ENCODE data around the gene CABLES2.

Gene CABLES2

DNA sequence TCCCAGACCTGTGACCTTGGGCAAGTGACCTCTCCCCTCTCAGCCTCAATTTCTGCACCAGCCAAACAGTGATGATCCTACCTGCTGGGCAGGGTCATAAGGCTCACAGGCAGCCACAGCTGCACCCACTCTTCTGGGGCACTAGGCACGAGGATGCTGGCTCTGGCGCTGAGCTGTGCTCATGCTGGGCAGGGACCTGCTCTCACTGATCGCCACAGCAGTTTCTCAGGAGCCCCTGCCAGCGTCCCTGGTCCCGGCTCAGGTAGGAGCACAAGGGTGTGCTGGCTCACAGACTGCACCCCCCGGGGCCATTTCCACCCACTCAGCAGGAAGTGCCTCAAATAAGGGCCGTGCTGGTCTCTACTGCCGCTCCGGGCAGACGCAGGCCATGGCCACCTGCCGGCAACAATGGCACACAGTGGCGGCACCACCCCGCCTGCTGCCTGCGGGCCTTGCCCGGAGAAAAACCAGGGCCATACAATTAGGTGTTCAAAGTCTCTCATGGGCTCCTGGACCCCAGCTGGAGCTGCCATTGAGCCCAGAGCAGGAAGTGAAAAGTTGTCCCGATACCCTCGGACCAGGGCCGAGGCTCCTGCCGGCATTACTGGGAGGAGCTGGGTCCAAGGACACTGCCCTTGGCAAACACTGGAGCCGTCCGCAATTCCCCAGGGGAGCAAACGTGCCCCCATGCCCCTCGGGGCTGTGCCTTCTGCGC is 4.6 kb upstream of the CABLES2 start:
- H3K4me3 ChIP-seq (ENCODE audit: low read depth, low read length) = no peak overlapping the region
- no peak for TF ChIP-seq CTCF (IDR thresholded peaks at IDR 0.05; ENCODE audit: low read depth, low read length, missing control alignments)
- no peak for DNase-seq (ENCODE audit: low read depth)

DNA sequence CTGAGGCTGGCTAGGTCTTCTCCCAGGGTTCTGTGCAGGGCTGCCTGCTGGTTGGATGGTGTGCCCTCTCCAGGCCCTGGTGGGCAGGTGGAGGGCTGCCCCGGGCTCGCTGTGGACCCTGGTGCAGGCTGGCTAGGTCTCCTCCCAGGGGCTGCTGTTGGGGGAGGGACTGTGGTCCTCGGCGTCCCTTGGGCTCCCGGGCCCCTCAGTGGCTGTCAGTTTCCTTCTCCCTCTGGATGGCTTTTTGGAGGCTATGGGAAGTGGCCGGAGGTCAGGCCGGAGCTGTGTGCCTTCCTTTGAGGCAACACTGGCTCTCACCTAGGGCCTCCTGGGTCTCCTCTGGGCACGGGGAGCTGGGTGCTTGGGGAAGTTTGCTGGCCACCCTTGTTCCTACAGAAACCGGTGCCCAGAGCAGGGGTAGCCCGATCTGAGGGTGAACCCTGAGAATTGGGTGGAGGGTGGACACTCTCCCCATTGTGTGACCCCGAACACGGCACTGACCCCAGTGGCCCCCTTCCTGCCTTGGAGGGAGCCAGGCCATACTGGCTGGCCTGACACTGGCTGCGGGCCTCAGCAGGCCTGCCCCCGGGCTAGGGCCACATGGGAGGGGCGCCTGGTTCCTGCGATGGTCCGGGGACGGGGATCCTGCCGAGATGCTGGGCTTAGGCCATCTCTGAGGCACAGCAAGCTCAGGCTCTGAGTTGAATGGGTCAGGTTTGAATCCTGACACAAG is 3.8 kb upstream of the CABLES2 start:
- TF ChIP-seq CTCF (IDR thresholded peaks at IDR 0.05; ENCODE audit: low read depth, low read length, missing control alignments) = no peak
- DNase-seq (ENCODE audit: low read depth) = no peak
- no peak overlapping the region for H3K4me3 ChIP-seq (ENCODE audit: low read depth, low read length)

DNA sequence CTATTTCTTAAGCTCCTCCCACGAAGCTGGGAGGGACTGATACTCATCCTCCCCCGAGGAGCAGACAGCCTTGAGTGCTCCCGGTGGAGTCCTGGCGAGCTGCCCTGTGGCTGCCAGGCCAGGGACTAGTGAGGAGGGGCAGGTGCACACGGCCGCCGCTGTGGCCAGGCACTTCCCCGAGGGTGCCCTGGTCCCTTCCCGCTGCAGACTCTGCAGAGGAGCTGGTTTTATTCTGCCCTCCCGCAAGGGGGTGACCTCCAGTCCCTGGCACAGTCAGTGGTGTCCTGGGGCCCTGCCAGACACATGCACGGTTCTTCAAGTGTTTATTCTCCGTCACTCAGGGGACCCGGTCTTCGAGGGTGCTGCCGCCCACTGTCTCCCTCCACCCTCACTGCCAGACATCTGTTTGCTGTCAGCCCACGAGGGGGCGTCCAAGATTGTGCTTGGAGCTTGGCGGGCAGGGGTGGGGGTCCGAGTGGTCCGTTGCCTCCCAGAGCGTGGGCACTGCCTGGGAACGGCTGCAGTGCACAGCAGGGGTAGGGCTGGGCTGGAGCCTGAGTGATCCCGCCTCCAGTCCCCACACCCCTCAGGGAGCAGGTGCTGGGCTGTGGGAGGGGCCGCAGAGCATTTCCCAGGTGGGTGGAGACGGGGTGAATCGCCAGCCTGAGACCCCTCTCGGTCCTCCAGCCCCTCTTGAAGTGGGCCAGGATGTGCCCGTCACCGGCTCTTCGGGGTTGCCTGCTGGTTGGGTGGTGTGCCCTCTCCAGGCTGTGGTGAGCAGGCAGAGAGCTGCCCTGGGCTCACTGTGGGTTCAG is 3.1 kb upstream of the CABLES2 start:
- TF ChIP-seq CTCF (IDR thresholded peaks at IDR 0.05; ENCODE audit: low read depth, low read length, missing control alignments) = peak; percentile 50
- DNase-seq (ENCODE audit: low read depth) = no peak
- H3K4me3 ChIP-seq (ENCODE audit: low read depth, low read length) = no peak overlapping the region

- no peak for TF ChIP-seq CTCF (IDR thresholded peaks at IDR 0.05; ENCODE audit: low read depth, low read length, missing control alignments)
- H3K4me3 ChIP-seq (ENCODE audit: low read depth, low read length) = no peak overlapping the region
These were observed 2.2 kb upstream of the CABLES2 start for GRCh38 chr20:62409086-62409853.

GRCh38 chr20:62408640-62409039 is 1.6 kb upstream of the CABLES2 start:
- H3K4me3 ChIP-seq (ENCODE audit: low read depth, low read length) = no peak overlapping the region
- DNase-seq (ENCODE audit: low read depth) = no peak
- TF ChIP-seq CTCF (IDR thresholded peaks at IDR 0.05; ENCODE audit: low read depth, low read length, missing control alignments) = no peak

More at GRCh38 chr20:62409086-62409853, 2.2 kb upstream of the CABLES2 start:
- no peak for DNase-seq (ENCODE audit: low read depth)

- H3K4me3 ChIP-seq (ENCODE audit: low read depth, low read length) = peak overlapping the region; percentile 58; the same call in 1 of the 2 replicates
- TF ChIP-seq CTCF (IDR thresholded peaks at IDR 0.05; ENCODE audit: low read depth, low read length, missing control alignments) = no peak
- no peak for DNase-seq (ENCODE audit: low read depth)
These were observed 970 bp upstream of the CABLES2 start for GRCh38 chr20:62408055-62408454.
